ENCODE data around the gene TMEM154. TPM values are rescaled to one million over a fixed set of nuclear protein-coding genes. Genes with fewer than 3 reads are reported as not detected.
A peak's percentile ranks its signal among the peaks of the same experiment; 100 is the strongest.

Gene TMEM154
- polyA plus RNA-seq, 10 donors: 0.35 to 6.2 (median 1.1) TPM

GRCh38 chr4:152594057-152594456 lies 85.7 kb downstream of the TMEM154 start:
- DNase-seq: peak in 1 of 3 donors; percentile 25

- no peak for DNase-seq
Measured at GRCh38 chr4:152591876-152592275, 87.9 kb downstream of the TMEM154 start.

GRCh38 chr4:152591396-152591795 lies 88.4 kb downstream of the TMEM154 start:
- peak in 1 of 3 donors; percentile 33 for DNase-seq

- peak; percentile 40 to 94 (median 71) for DNase-seq
Measured at GRCh38 chr4:152590179-152591031, 89.4 kb downstream of the TMEM154 start.

- no peak for DNase-seq
Measured at GRCh38 chr4:152588869-152589268, 90.9 kb downstream of the TMEM154 start.

GRCh38 chr4:152587127-152587526 lies 92.7 kb downstream of the TMEM154 start:
- no peak for DNase-seq

GRCh38 chr4:152586668-152587067 lies 93.1 kb downstream of the TMEM154 start:
- no peak for DNase-seq

GRCh38 chr4:152585023-152585441 lies 94.8 kb downstream of the TMEM154 start:
- no peak for DNase-seq

- DNase-seq: no peak
Measured at GRCh38 chr4:152581536-152582160, 98.1 kb downstream of the TMEM154 start.

- DNase-seq: no peak
Measured at GRCh38 chr4:152579916-152580315, 99.9 kb downstream of the TMEM154 start.

GRCh38 chr4:152579107-152579764 lies 100.6 kb downstream of the TMEM154 start:
- DNase-seq: no peak

GRCh38 chr4:152578670-152579069 lies 101.1 kb downstream of the TMEM154 start:
- DNase-seq: no peak

- DNase-seq: no peak
Measured at GRCh38 chr4:152577708-152578396, 101.9 kb downstream of the TMEM154 start.

GRCh38 chr4:152575533-152575932 lies 104.3 kb downstream of the TMEM154 start:
- no peak for DNase-seq

- no peak for DNase-seq
Measured at GRCh38 chr4:152573861-152574260, 105.9 kb downstream of the TMEM154 start.

- no peak for DNase-seq
Measured at GRCh38 chr4:152572417-152573086, 107.2 kb downstream of the TMEM154 start.

GRCh38 chr4:152571770-152572169 lies 108.0 kb downstream of the TMEM154 start:
- DNase-seq: no peak

- no peak for DNase-seq
Measured at GRCh38 chr4:152571296-152571695, 108.5 kb downstream of the TMEM154 start.

Data from muscle of back (tissue), 11 donors.